ENCODE measurements around the gene REL. TPM values are rescaled to one million over a fixed set of nuclear protein-coding genes. Genes with fewer than 3 reads are reported as not detected.

REL gene
- total and polyA plus RNA-seq, 2 of the 4 experiments (the other 2 are of a cell fraction), result 1.3 to 4.3 TPM

GRCh38 chr2:60963190-60963589 is 81.8 kb downstream of the REL start:
- H3K9me1 ChIP-seq (ENCODE audit: insufficient read depth, low read length), result no peaks in the 10 kb centered on the region
- no peak overlapping the region for H3K18ac ChIP-seq (ENCODE audit: low read depth, low read length)
- ChIA-PET CTCF (no interaction called here), POLR2A (ENCODE audit: unreplicated experiment) (no interaction called here)
- no peak overlapping the region for H3K9ac ChIP-seq (ENCODE audit: low read depth, low read length)
- H2BK15ac ChIP-seq (ENCODE audit: low read depth, low read length), result no peak overlapping the region
- peaks cover 1% of the 10 kb centered on the region; the same call in 1 of the 2 replicates for H3K4me1 ChIP-seq (ENCODE audit: control insufficient read depth, insufficient read depth, low read length)
- H2BK5ac ChIP-seq (ENCODE audit: low read depth, low read length, poor library complexity, severe bottlenecking), result no peak overlapping the region
- no peaks in the 10 kb centered on the region for H3K27me3 ChIP-seq (ENCODE audit: control insufficient read depth, insufficient read depth, low read length)
- ATAC-seq (ENCODE audit: low read depth) (no peak), DNase-seq (no peak)
- H3K9me3 ChIP-seq (ENCODE audit: control insufficient read depth, insufficient read depth, low read length), result no peaks in the 10 kb centered on the region
- H3K4ac ChIP-seq (ENCODE audit: low read depth, low read length), result no peak overlapping the region
- H2AK5ac ChIP-seq (ENCODE audit: low read depth, low read length), result no peak overlapping the region
- H4K8ac ChIP-seq (ENCODE audit: low read depth in 2 of 2, low read length in 2 of 2), result no peak overlapping the region
- H3K4me2 ChIP-seq (ENCODE audit: low read depth, low read length), result no peak overlapping the region
- H3K79me1 ChIP-seq (ENCODE audit: low read depth in 1 of 2, low read length in 2 of 2), result no peaks in the 10 kb centered on the region
- no peak overlapping the region for H3K27ac ChIP-seq (ENCODE audit: insufficient read depth, low read length)
- H2AFZ ChIP-seq (replicated peaks; ENCODE audit: low read length, poor library complexity), result no peak overlapping the region
- no TSS peak for BruUV-seq (replicated peaks)
- H3K4me3 ChIP-seq (ENCODE audit: insufficient read depth, low read depth, low read length), result no peak overlapping the region
- no peak overlapping the region for H4K91ac ChIP-seq (ENCODE audit: insufficient read depth, low read depth, low read length)
- no peak overlapping the region for H3K56ac ChIP-seq (ENCODE audit: extremely low read depth, insufficient read depth, low read length)
- in situ Hi-C loops (cut with MboI; ENCODE audit: low sequenced_read_pairs) (no loop called here), intact Hi-C loops (cut with micrococcal nuclease) (no loop called here), dilution Hi-C loops (cut with HindIII; ENCODE audit: low sequenced_read_pairs, unreplicated experiment) (no loop called here)
- no peak overlapping the region for H2BK120ac ChIP-seq (ENCODE audit: low read depth, low read length)
- H2BK20ac ChIP-seq (ENCODE audit: low read depth, low read length), result no peak overlapping the region
- H3K36me3 ChIP-seq (ENCODE audit: control insufficient read depth, insufficient read depth, low read length), result no peaks in the 10 kb centered on the region
- H3K23ac ChIP-seq (ENCODE audit: low read depth, low read length), result no peak overlapping the region
- H4K5ac ChIP-seq (ENCODE audit: low read depth, low read length), result no peak overlapping the region
- no peaks in the 10 kb centered on the region for H4K20me1 ChIP-seq (ENCODE audit: insufficient read depth, low read length)
- H3K14ac ChIP-seq (replicated peaks; ENCODE audit: low read depth, low read length), result no peak overlapping the region
- no peak overlapping the region for H2AK9ac ChIP-seq (replicated peaks; ENCODE audit: low read depth, low read length, poor library complexity)
- TF ChIP-seq RAD21 (IDR thresholded peaks at IDR 0.05; ENCODE audit: low read length) (no peak), RFX5 (IDR thresholded peaks at IDR 0.05; ENCODE audit: low read depth, low read length) (no peak), FOS (IDR thresholded peaks at IDR 0.05; ENCODE audit: low read depth, low read length) (no peak), MXI1 (IDR thresholded peaks at IDR 0.05; ENCODE audit: borderline replicate concordance, low read depth, low read length) (no peak), RCOR1 (IDR thresholded peaks at IDR 0.05; ENCODE audit: insufficient replicate concordance, low read length) (no peak), MAFK (IDR thresholded peaks at IDR 0.05; ENCODE audit: low read depth, low read length) (no peak), ELK1 (IDR thresholded peaks at IDR 0.05; ENCODE audit: borderline replicate concordance, low read depth, low read length) (no peak), NFE2L2 (IDR thresholded peaks at IDR 0.05; ENCODE audit: low read depth, low read length) (no peak), CHD1 (IDR thresholded peaks at IDR 0.05; ENCODE audit: low read depth, low read length) (no peak)

All from IMR-90 (cell line).